HG03159 (cell line): ENCODE data around the gene TSSC4.

Experiments
- ATAC-seq: cut with Tn5 transposase; IDR thresholded peaks from one replicate; pipeline ENCODE4 v1.9.1; 2021; ENCODE audit warnings: mild to moderate bottlenecking, moderate library complexity; ENCODE audit not compliant: unreplicated experiment

TSSC4 gene

DNA sequence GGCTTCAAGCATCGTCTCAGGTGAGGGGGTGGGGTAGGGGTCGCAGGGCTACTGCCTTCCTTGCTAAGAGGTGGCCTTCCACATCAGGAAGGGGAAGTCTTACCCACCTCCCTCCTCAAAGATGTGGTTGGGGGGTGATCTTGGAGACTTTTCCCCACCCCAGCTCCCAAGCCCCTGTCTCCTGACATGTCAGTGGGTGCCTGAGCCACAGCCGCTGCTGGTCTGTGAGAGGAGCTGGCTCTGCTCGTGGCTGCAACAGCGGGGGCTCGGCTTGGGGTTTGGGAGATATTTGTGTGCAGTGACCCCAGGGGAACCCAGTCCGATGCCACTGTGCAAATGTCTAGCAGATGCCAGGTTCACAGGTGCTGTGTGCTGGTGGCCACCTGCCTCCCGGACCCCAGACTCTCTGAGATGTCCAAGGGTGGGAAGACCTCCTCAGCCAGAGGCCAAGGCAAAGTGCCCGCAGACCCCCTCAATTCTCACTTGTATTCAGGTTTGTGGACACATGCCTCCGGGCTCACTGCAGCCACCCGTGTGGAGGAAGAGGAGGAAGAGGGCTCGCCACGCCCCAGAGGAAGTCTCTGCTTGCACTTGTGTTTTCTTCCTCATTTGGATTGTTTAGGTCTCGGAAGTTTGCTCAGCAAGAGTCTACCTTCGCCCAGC lies 46.2 kb downstream of the TSSC4 start:
- ATAC-seq: no peak

GRCh38 chr11:2447253-2447950 lies 46.9 kb downstream of the TSSC4 start:
- ATAC-seq: no peak

GRCh38 chr11:2447951-2448650 lies 47.6 kb downstream of the TSSC4 start:
- no peak for ATAC-seq

DNA sequence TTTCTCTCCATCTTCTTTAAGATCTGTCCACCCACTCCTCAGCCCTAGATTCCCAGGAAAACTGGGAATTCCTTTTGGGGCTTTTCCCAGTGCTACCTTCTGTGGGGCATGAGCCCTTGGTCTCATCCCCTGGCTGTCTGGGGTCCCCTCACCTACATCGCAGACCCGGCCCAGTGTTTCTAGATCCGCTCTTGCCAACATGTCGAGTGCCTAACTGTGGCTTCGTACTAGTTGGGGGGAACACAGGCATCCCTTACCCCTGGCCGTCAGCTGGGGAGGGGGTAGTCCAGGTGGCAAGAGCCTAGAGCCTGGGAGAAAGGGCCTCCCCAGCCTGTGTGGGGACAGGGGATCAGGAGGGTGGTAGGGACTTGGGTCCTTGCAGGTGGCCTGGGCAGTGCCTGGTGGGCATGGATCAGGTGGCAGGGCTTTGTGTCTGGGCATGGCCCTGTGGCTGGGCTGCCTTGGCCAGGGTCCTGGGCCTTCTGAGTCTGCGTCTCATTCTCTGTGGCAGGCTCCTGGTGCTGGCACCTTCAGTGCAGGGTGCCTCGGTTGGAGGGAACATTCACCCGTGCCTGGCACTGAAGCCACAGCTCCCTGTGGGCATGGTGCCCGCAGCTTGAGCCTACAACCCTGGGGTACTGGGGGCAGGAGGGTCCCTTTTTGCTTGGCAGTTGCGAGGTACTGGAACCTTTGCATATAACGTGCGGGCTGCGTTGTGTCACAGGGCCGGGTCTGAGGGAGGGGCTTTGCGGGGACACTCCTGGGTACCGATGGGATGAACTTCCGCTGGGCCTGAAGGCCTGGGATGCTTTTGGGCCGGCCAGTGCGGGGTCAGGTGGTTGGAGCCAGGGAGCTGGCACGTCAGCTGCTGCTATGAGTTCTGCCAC lies 48.4 kb downstream of the TSSC4 start:
- ATAC-seq: no peak

DNA sequence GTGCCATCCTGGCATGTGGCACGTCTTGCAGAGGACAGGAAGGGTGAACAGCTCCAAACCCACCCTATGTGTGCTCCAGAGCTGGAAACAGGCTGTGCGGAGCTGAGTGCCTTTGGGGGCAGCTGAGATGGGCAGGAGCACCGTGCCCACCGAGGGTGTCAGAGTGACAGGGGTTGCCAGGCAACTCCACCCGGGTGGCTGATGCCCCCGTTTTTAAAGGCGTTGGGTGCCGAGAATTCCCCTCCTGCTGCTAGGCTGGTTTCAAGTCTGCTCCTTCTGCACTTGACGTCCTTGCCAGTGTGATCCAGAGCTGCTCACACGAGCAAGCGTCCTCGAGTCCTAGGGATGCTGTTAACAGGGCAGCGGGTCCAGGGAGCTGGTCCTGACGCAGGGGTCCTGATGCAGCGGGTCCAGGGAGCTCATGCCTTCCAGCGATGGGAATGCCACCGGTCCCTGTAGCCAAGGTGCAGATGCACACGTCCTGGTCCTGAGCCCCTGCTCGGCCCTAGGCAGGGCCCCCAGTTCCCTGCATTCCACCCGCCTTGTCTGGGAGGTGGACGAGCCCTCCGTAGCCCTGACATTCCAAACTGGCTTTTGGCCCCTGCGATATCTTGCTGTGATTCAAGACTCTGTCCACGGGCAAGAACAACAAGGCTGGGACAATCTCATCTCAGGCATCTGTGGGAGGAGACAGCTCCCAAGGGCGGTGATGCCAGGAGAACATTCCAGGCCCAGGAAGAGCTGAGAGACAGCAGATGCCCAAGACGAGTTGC lies 49.2 kb downstream of the TSSC4 start:
- no peak for ATAC-seq

DNA sequence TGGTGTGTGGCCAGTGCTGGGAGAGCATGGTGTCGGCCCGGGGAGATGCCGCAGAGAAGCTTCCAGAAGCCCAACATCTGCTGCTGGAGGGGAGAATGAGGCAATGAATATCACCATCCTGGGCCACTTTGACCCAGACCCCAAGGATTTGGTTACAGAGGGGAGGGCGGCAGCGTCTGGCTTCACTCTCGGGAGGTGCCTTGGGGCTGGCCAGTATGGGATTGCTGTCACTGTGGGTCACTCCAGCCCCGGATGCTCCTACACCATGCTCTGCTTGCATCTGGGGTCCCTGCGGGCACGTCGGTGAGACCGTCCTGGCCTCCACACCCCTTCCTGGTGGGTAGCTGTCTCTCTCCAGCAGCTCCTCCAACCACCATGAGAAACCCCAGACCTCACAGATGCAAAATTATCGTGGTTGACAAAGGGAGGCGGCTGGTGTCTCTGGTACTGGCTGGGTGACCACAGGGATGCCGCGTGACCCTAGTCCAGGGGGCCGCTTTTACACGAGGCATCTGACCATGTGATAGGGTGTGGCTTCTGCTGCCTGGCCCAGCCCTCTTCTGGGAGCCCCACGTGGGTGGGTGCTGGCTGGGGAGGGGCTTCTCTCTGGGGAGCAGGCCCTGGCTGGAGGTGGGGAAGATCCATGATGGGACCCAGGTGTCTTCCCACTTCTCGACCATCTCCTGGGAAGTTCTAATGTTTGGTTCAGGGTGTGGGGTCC lies 49.9 kb downstream of the TSSC4 start:
- no peak for ATAC-seq

GRCh38 chr11:2451336-2451735 lies 50.8 kb downstream of the TSSC4 start:
- no peak for ATAC-seq

DNA sequence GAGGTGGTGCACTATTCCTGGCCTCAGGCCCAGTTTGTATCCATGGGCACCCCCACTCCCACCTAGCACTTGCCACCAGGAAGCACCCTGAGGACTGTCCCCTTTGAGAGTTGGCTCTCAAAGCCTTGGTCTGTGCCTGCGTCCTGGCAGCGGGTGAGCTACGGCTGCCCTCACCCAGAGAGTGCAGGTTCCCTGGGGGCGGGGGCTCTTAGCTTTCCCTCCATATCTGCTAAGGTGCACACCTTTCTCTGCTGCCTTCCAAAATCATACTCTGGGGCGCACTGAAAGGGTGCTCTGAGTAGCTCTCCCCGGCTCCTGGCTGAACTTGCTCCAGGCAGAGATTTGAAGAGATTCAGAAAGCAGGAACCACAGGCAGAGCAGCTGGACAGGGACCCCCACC lies 51.4 kb downstream of the TSSC4 start:
- ATAC-seq: no peak

DNA sequence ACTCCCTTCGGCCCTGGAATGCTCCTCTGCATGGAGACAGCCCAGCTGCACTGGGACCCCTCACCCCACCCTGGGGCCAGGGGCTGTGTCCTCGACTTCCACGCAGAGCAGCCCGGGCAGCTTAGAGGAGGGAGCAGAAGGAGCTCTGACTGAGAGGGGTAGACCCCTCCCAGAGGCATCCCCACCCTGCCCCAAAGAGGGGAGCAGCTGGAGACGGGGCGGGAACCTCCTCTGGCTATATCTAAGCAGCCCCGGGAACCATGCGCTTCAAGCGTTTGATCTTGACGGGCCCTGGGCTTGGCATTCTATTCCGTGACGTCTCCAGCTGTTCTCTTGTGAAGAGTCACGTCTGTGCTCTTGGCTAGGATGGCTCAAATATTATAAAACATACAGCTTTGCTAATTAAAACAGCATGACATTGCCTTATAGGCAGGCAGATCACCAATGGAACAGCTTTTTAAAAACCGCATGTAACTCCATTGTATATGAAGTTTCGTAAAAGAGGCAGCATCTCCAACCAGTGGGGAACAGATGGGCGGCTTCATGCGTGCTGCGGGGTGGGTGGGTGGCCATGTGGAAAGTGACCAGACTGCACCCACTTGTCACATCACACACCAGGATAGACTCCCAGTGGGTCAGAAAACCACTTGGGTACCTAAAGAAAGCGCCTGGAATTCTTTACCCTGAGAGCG lies 51.9 kb downstream of the TSSC4 start:
- no peak for ATAC-seq

GRCh38 chr11:2453436-2453835 lies 52.9 kb downstream of the TSSC4 start:
- ATAC-seq: no peak
